K562 (cell line): ENCODE results near the gene SLC35A4. TPM values are rescaled to one million over a fixed set of nuclear protein-coding genes. Genes with fewer than 3 reads are reported as not detected.

Experiments used
- BHLHE40 ChIP-seq: IDR thresholded peaks from 2 replicates; pipeline ENCODE4 v1.6.1; 2011; ENCODE audit warnings: low read length, improper control_type of control experiment
- CBX3 ChIP-seq, 2 experiments: IDR thresholded peaks; 1 replicate in 1 of 2; 2 replicates in 1 of 2; pipeline ENCODE4 v1.6.1; 2012; ENCODE audit warnings: inconsistent platforms in 2 of 2, low read length in 2 of 2, borderline replicate concordance in 1 of 2, control low read depth in 1 of 2
- CC2D1A ChIP-seq: fragments of 450-650 bp; IDR thresholded peaks from 2 replicates; pipeline ENCODE4 v1.6.1; 2017; ENCODE audit warnings: mild to moderate bottlenecking
- CXXC5 ChIP-seq: fragments of 250-450 bp; sonication (Bioruptor Pico); IDR thresholded peaks from 2 replicates; pipeline ENCODE4 v1.8.0; 2022; ENCODE audit warnings: inconsistent platforms, mild to moderate bottlenecking, moderate library complexity
- ETV5 ChIP-seq: sonication (generic); formaldehyde crosslinking; IDR thresholded peaks from 2 replicates; pipeline ENCODE4 v1.4.0; 2020; ENCODE audit warnings: low read depth, mild to moderate bottlenecking, missing genetic modification reagents
- FIP1L1 ChIP-seq: fragments of 200-400 bp; formaldehyde crosslinking; IDR thresholded peaks from 2 replicates; pipeline ENCODE4 v1.6.1; 2018; ENCODE audit warnings: mild to moderate bottlenecking, low read depth, low read length; ENCODE audit not compliant: poor library complexity, severe bottlenecking
- NCOA2 ChIP-seq, 2 experiments: fragments of 450-650 bp; IDR thresholded peaks; 2 replicates each; pipeline ENCODE4 v1.6.1; 2018; ENCODE audit warnings: mild to moderate bottlenecking in 2 of 2, moderate library complexity in 1 of 2; ENCODE audit not compliant: partially characterized antibody in 2 of 2
- POLR2H ChIP-seq: IDR thresholded peaks from 2 replicates; pipeline ENCODE4 v1.6.1; 2016; ENCODE audit warnings: missing genetic modification characterization, low read depth, mild to moderate bottlenecking, control low read depth, missing compliant biosample characterization, moderate library complexity
- PRPF4 ChIP-seq: fragments of 200-400 bp; formaldehyde crosslinking; IDR thresholded peaks from one replicate; pipeline ENCODE4 v1.6.1; 2017; ENCODE audit warnings: low read length, low read depth, mild to moderate bottlenecking; ENCODE audit not compliant: insufficient read depth, poor library complexity, severe bottlenecking
- RAD21 ChIP-seq, 2 experiments: fragments of 250-450 bp in 1 of 2; fragments of 450-650 bp in 1 of 2; sonication (Bioruptor Pico) in 1 of 2; formaldehyde crosslinking in 1 of 2; IDR thresholded peaks in 1 of 2; conservative IDR thresholded peaks in 1 of 2; 2 replicates each; pipeline versions ENCODE4 v1.4.0 to v1.8.0; 2020 to 2022; ENCODE audit warnings: mild to moderate bottlenecking in 2 of 2, moderate library complexity in 1 of 2
- RBM25 ChIP-seq: fragments of 200-400 bp; formaldehyde crosslinking; IDR thresholded peaks from 2 replicates; pipeline ENCODE4 v1.6.1; 2018; ENCODE audit warnings: low read length, low read depth, moderate library complexity; ENCODE audit not compliant: severe bottlenecking
- SIN3A ChIP-seq, 2 experiments: fragments of 150-350 bp in 1 of 2; IDR thresholded peaks; 2 replicates each; pipeline ENCODE4 v1.6.1; 2011 to 2016; ENCODE audit warnings: borderline replicate concordance in 2 of 2, low read depth in 2 of 2, low read length in 2 of 2, mild to moderate bottlenecking in 2 of 2, moderate library complexity in 2 of 2; ENCODE audit not compliant: control insufficient read depth in 1 of 2
- SRF ChIP-seq, 2 experiments: fragments of 250-450, 450-650 bp in 1 of 2; sonication (Bioruptor Pico) in 1 of 2; sonication (generic) in 1 of 2; formaldehyde crosslinking; IDR thresholded peaks; 2 replicates each; pipeline versions ENCODE4 v1.5.0 to v1.5.1; 2020 to 2022; ENCODE audit warnings: mild to moderate bottlenecking in 1 of 2, missing genetic modification reagents in 1 of 2
- TEAD2 ChIP-seq: fragments of 450-650 bp; IDR thresholded peaks from 2 replicates; pipeline ENCODE4 v1.6.1; 2016; ENCODE audit warnings: missing genetic modification characterization, control low read depth, missing compliant biosample characterization
- XRCC3 ChIP-seq: fragments of 450-650 bp; IDR thresholded peaks from 2 replicates; pipeline ENCODE4 v1.6.1; 2017; ENCODE audit warnings: mild to moderate bottlenecking, moderate library complexity
- ZBTB7A ChIP-seq: IDR thresholded peaks from 2 replicates; pipeline ENCODE4 v1.6.1; 2011; ENCODE audit warnings: low read depth, mild to moderate bottlenecking, low read length, moderate library complexity, borderline replicate concordance; ENCODE audit not compliant: control insufficient read depth
- ZFX ChIP-seq: sonication (generic); formaldehyde crosslinking; IDR thresholded peaks from 2 replicates; pipeline ENCODE4 v1.8.0; 2022; ENCODE audit warnings: mild to moderate bottlenecking, missing genetic modification reagents, moderate library complexity
- ZNF41 ChIP-seq: fragments of 250-450 bp; sonication (Bioruptor Pico); conservative IDR thresholded peaks from 2 replicates; pipeline ENCODE4 v1.4.0; 2020; ENCODE audit warnings: mild to moderate bottlenecking
- polyA plus RNA-seq, 8 experiments: library from polyadenylated mRNA; depleted of rRNA in 4 of 8; stranded (reverse) in 5 of 8; unstranded in 3 of 8; fragments of >200 nt; fragmentation: Nextera tagmentation in 2 of 8; fragmentation: Illumina TruSeq in 1 of 8; extraction: Ambion mirVana in 2 of 8; extraction: Trizol in 1 of 8; gene quantifications; 2 replicates each; pipeline versions ENCODE4 v1.2.1 to v1.2.3, GENCODE V29; 2011 to 2014; ENCODE audit warnings: inconsistent platforms in 1 of 8, missing spikeins in 1 of 8
- total RNA-seq, 7 experiments: library from RNA; depleted of rRNA in 6 of 7; stranded (reverse); fragments of >200 nt in 6 of 7; fragmentation: Illumina TruSeq in 2 of 7; extraction: Trizol in 2 of 7; gene quantifications; 2 replicates each; pipeline versions ENCODE4 v1.2.1 to v1.2.3, GENCODE V29; 2011 to 2021; ENCODE audit warnings: low replicate concordance in 1 of 7
- TF ChIP-seq, protein P1 (sequence below): IDR thresholded peaks from 2 replicates; pipeline ENCODE4 v1.6.1; 2011; ENCODE audit not compliant: insufficient read length; ENCODE audit errors: extremely low read depth
- TF ChIP-seq, protein P2 (sequence below): fragments of 200-800 bp; sonication (Bioruptor generic); IDR thresholded peaks from 2 replicates; pipeline ENCODE4 v1.6.1; 2017; ENCODE audit warnings: missing genetic modification characterization, missing compliant biosample characterization
- TF ChIP-seq, protein P3 (sequence below): fragments of 250-450 bp; sonication (Bioruptor Pico); IDR thresholded peaks from 2 replicates; pipeline ENCODE4 v1.5.0; 2021
- TF ChIP-seq, protein P4 (sequence below): fragments of 450-650 bp; IDR thresholded peaks from 2 replicates; pipeline ENCODE4 v1.7.0; 2016; ENCODE audit warnings: borderline replicate concordance

Gene SLC35A4
- total and polyA plus RNA-seq, 9 of the 15 experiments (the other 6 are each of a cell fraction or from before 2014, with no cell fraction given), result 21.8 to 171 (median 42.5) TPM

DNA sequence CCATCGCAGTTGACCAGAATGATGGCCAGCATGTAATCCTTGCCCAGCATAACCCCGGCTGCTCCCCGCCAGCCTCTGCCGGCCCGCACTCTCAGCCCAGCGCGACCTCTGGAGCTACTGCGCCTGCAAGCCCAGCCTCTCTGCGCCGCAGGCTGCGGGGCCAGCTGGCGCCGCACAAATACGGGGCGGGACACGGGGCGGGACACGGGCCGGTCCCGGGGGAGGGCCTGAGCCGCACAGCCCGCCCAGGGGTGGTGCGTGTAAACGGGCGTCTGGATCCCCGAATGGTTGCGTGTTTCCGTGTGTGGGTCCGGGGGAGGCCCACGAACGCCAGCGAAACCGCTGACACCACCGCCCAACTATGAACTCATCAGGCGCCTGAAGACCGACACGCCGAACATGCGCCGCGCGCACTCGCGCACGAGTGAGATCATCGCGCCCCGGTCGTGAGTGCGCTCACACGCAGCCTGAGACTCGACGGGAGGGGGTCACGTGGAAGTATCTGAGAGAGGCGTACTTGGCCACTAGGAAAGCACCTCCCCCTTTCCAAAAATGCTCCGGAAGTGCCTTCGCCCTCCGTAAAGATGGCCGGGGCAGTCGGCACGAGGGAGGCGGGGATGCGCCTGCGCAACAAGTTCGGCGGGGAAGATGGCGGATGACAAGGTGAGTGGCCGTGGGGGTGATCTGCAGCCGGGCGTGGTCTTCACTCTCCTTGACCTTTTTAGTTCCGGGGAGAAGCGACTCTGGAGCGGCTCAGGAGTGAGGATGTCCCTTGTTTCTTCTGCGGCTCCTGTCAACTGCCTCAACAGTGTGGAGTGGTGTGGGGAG lies at the start of gene SLC35A4, which contains the start of gene APBB3 (continued):
- TF ChIP-seq BHLHE40 (peak; percentile 95), TEAD2 (tag) (no peak), POLR2H (tag) (peak; percentile 86), CXXC5 (CRISPR knock-in tag) (peak; percentile 99), ZFX (CRISPR knock-in tag) (peak; percentile 97), XRCC3 (no peak), ETV5 (peak; percentile 98), ZBTB7A (no peak; the same call in 1 of the 2 replicates), PRPF4 (no peak), RBM25 (no peak), ZNF41 (CRISPR knock-in tag) (no peak), SRF (CRISPR knock-in tag; IDR thresholded peaks at IDR 0.05) (peak in 1 of 2 experiments; percentile 90; a peak in 2 of 4 replicates), NCOA2 (IDR thresholded peaks at IDR 0.05; ENCODE audit: partially characterized antibody in 2 of 2) (no peak), RAD21 (CRISPR knock-in tag; conservative IDR thresholded peaks at IDR 0.05 in 1 of 2, IDR thresholded peaks at IDR 0.05 in 1 of 2) (0 out of 4 replicates have a peak, but pooled peaks of 1 of the 2 experiments have one; percentile 12), FIP1L1 (no peak), SIN3A (IDR thresholded peaks at IDR 0.05; ENCODE audit: borderline replicate concordance in 2 of 2, control insufficient read depth in 1 of 2, low read depth in 2 of 2, low read length in 2 of 2) (peak; percentile 57 to 89; a peak in 3 of 4 replicates), CC2D1A (no peak), CBX3 (IDR thresholded peaks at IDR 0.05; ENCODE audit: borderline replicate concordance in 1 of 2, low read length in 2 of 2) (peak in 1 of 2 experiments; percentile 93; a peak in 2 of 3 replicates)
- TF ChIP-seq, protein P1, sequence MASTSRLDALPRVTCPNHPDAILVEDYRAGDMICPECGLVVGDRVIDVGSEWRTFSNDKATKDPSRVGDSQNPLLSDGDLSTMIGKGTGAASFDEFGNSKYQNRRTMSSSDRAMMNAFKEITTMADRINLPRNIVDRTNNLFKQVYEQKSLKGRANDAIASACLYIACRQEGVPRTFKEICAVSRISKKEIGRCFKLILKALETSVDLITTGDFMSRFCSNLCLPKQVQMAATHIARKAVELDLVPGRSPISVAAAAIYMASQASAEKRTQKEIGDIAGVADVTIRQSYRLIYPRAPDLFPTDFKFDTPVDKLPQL, result no peak
- TF ChIP-seq, protein P2, sequence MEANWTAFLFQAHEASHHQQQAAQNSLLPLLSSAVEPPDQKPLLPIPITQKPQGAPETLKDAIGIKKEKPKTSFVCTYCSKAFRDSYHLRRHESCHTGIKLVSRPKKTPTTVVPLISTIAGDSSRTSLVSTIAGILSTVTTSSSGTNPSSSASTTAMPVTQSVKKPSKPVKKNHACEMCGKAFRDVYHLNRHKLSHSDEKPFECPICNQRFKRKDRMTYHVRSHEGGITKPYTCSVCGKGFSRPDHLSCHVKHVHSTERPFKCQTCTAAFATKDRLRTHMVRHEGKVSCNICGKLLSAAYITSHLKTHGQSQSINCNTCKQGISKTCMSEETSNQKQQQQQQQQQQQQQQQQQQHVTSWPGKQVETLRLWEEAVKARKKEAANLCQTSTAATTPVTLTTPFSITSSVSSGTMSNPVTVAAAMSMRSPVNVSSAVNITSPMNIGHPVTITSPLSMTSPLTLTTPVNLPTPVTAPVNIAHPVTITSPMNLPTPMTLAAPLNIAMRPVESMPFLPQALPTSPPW (CRISPR knock-in tag), result peak; percentile 82
- TF ChIP-seq, protein P3, sequence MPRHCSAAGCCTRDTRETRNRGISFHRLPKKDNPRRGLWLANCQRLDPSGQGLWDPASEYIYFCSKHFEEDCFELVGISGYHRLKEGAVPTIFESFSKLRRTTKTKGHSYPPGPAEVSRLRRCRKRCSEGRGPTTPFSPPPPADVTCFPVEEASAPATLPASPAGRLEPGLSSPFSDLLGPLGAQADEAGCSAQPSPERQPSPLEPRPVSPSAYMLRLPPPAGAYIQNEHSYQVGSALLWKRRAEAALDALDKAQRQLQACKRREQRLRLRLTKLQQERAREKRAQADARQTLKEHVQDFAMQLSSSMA (CRISPR knock-in tag), result no peak
- TF ChIP-seq, protein P4, sequence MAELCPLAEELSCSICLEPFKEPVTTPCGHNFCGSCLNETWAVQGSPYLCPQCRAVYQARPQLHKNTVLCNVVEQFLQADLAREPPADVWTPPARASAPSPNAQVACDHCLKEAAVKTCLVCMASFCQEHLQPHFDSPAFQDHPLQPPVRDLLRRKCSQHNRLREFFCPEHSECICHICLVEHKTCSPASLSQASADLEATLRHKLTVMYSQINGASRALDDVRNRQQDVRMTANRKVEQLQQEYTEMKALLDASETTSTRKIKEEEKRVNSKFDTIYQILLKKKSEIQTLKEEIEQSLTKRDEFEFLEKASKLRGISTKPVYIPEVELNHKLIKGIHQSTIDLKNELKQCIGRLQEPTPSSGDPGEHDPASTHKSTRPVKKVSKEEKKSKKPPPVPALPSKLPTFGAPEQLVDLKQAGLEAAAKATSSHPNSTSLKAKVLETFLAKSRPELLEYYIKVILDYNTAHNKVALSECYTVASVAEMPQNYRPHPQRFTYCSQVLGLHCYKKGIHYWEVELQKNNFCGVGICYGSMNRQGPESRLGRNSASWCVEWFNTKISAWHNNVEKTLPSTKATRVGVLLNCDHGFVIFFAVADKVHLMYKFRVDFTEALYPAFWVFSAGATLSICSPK, result no peak
